GM12873 (cell line): ENCODE results near the gene TMEM271.

Experiments
- TF ChIP-seq, protein P1 (sequence below): IDR thresholded peaks from 2 replicates; pipeline ENCODE4 v1.5.1; 2012; ENCODE audit warnings: low read depth, mild to moderate bottlenecking, moderate library complexity, low read length, control low read depth; ENCODE audit not compliant: insufficient read depth; ENCODE audit errors: missing control alignments

Gene TMEM271

GRCh38 chr4:528835-529234 is 47.3 kb downstream of the TMEM271 start:
- TF ChIP-seq, protein P1, sequence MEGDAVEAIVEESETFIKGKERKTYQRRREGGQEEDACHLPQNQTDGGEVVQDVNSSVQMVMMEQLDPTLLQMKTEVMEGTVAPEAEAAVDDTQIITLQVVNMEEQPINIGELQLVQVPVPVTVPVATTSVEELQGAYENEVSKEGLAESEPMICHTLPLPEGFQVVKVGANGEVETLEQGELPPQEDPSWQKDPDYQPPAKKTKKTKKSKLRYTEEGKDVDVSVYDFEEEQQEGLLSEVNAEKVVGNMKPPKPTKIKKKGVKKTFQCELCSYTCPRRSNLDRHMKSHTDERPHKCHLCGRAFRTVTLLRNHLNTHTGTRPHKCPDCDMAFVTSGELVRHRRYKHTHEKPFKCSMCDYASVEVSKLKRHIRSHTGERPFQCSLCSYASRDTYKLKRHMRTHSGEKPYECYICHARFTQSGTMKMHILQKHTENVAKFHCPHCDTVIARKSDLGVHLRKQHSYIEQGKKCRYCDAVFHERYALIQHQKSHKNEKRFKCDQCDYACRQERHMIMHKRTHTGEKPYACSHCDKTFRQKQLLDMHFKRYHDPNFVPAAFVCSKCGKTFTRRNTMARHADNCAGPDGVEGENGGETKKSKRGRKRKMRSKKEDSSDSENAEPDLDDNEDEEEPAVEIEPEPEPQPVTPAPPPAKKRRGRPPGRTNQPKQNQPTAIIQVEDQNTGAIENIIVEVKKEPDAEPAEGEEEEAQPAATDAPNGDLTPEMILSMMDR, result no peak

GRCh38 chr4:528296-528695 is 47.8 kb downstream of the TMEM271 start:
- TF ChIP-seq, protein P1, result no peak

- TF ChIP-seq, protein P1, result no peak
Observed at GRCh38 chr4:526971-527460, 49.1 kb downstream of the TMEM271 start.

- TF ChIP-seq, protein P1, result no peak
Observed at GRCh38 chr4:526189-526909, 49.7 kb downstream of the TMEM271 start.

DNA sequence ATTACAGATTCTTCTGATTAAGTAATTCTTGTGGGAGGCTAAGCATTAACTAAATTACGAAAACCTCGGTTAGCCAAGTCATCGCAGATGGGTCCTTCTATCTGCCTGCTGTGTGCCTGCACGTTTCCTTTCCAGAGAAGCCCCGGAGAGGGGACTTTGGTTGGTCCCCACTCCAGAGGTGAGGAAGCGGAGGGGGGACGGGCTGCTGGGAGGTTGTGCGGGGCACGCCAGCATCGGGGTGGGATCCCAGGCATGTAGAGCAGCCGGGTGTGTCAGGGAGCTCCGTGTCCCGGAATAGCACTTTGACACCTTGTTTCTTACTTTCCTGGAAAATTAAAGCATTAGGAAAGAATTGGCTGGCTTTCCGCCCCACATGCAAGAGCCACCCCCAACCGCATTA is 50.4 kb downstream of the TMEM271 start:
- TF ChIP-seq, protein P1, result no peak

DNA sequence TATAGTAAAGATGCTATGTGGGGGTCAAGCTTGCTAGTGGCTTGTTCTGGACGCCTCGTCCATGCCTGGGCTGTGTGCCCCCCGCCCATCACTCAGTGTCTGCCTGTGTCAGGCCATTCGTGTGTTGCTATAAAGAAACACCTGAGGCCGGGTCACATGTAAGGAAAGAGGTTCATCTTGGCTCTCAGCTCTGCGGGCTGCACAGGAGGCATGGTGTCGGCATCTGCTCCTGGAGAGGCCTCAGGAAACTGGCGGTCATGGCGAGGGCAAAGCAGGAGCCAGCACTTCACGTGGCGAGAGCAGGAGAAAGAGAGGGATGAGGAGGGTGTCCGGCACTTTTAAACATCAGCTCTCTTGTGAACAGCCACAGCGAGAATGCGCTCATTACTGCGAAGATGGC is 51.9 kb downstream of the TMEM271 start:
- TF ChIP-seq, protein P1, result no peak
